Adrenal gland (tissue), 5 donors: ENCODE data around the gene SYNE1.

Experiments
- POLR2A ChIP-seq, 2 donors: fragments of 450-650 bp; IDR thresholded peaks; one replicate each; pipeline ENCODE4 v1.6.1; 2017; ENCODE audit warnings: antibody characterized with exemption in 2 of 2, mild to moderate bottlenecking in 2 of 2, moderate library complexity in 1 of 2
- TF ChIP-seq, protein P1 (sequence below), 6 experiments: fragments of 450-650 bp in 4 of 6; fragments of 200-600 bp in 2 of 6; sonication (generic) in 1 of 6; IDR thresholded peaks; 1 replicate in 5 of 6; 2 replicates in 1 of 6; pipeline versions ENCODE4 v1.5.1 to v1.8.0; 2016 to 2021; ENCODE audit warnings: antibody characterized with exemption in 6 of 6, mild to moderate bottlenecking in 2 of 6, moderate library complexity in 1 of 6
- donor health status: DM: no; HTN: no; CAD: no.

DNA sequence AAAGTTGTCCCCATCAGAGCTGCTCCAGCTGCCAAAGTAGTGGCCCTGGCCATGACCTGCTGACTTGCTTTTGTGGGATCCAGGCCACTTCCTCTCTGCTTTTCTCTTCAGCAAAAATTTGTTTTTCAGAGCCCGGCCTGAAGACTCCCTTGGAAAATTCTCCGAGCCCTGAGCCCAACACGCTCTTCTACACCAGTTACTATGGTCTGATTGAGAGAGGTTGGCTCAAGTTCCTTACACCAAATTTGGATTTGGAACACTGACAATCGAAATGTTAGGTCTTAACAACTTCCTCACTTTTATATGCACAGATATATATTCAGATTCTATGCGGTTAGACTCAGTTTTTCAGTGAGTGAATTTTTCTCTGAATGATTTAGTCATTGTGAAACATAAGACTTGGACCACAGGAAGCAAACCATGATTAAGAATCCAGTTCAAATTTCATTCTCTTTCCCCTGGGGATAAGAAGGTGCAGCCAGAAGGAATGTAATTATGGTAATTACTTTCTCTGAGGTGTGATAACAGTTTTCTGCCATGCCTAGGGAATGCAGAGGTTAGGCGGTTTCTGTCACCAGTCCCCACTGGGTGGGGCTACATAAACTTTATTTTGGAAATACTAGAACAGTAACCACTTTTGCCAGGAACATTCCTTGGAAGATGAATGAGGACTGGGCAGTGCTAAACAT is 365.2 kb downstream of the SYNE1 start:
- TF ChIP-seq, protein P1, sequence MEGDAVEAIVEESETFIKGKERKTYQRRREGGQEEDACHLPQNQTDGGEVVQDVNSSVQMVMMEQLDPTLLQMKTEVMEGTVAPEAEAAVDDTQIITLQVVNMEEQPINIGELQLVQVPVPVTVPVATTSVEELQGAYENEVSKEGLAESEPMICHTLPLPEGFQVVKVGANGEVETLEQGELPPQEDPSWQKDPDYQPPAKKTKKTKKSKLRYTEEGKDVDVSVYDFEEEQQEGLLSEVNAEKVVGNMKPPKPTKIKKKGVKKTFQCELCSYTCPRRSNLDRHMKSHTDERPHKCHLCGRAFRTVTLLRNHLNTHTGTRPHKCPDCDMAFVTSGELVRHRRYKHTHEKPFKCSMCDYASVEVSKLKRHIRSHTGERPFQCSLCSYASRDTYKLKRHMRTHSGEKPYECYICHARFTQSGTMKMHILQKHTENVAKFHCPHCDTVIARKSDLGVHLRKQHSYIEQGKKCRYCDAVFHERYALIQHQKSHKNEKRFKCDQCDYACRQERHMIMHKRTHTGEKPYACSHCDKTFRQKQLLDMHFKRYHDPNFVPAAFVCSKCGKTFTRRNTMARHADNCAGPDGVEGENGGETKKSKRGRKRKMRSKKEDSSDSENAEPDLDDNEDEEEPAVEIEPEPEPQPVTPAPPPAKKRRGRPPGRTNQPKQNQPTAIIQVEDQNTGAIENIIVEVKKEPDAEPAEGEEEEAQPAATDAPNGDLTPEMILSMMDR (IDR thresholded peaks at IDR 0.05), result no peak
- TF ChIP-seq POLR2A (IDR thresholded peaks at IDR 0.05), result no peak
